Lower lobe of right lung (tissue), 2 donors: Measurements from ENCODE around the gene ASTE1. TPM values are rescaled to one million over a fixed set of nuclear protein-coding genes. Genes with fewer than 3 reads are reported as not detected.

Source experiments
- ATAC-seq, 2 donors: fragments of 200-7000 bp; cut with Tn5 transposase; one replicate each; pipeline ENCODE4 v1.9.1; 2020 to 2022; ENCODE audit warnings: mild to moderate bottlenecking in 2 of 2, moderate library complexity in 2 of 2
- DNase-seq: peaks from one replicate; pipeline ENCODE4 v3.0.0-alpha.2; 2020
- H3K27ac ChIP-seq: fragments of 200-600 bp; one replicate; pipeline ENCODE4 v1.8.0; 2022
- H3K27me3 ChIP-seq: fragments of 200-600 bp; one replicate; pipeline ENCODE4 v1.8.0; 2022; ENCODE audit warnings: low read depth
- H3K36me3 ChIP-seq: fragments of 200-600 bp; one replicate; pipeline ENCODE4 v1.8.0; 2022; ENCODE audit warnings: mild to moderate bottlenecking
- H3K4me1 ChIP-seq: fragments of 200-600 bp; one replicate; pipeline ENCODE4 v1.8.0; 2022
- H3K4me3 ChIP-seq: fragments of 200-600 bp; one replicate; pipeline ENCODE4 v1.8.0; 2022; ENCODE audit warnings: mild to moderate bottlenecking
- H3K9me3 ChIP-seq: fragments of 200-600 bp; one replicate; pipeline ENCODE4 v1.8.0; 2022
- intact Hi-C: fragments of 100-400 bp; cut with DNase I; formaldehyde crosslinking; loops from one replicate; pipeline ENCODE4 v1.11.0; 2022
- total RNA-seq: library from RNA; stranded (reverse); fragmentation: NEBNext Ultra II Directional; extraction: Animal tissue kit (Norgen Biotek cat#: 25700); gene quantifications from one replicate; pipeline ENCODE4 v1.2.1, GENCODE V29; 2021
- TF ChIP-seq, protein P1 (sequence below): fragments of 200-600 bp; IDR thresholded peaks from one replicate; pipeline ENCODE4 v1.8.0; 2022; ENCODE audit warnings: antibody characterized with exemption, mild to moderate bottlenecking
- donor health status: DM: no; HTN: yes; CAD: no; lungs with severe emphysema.

Gene ASTE1
- total RNA-seq, 1 donor from 2014 or later = 8.1 TPM

DNA sequence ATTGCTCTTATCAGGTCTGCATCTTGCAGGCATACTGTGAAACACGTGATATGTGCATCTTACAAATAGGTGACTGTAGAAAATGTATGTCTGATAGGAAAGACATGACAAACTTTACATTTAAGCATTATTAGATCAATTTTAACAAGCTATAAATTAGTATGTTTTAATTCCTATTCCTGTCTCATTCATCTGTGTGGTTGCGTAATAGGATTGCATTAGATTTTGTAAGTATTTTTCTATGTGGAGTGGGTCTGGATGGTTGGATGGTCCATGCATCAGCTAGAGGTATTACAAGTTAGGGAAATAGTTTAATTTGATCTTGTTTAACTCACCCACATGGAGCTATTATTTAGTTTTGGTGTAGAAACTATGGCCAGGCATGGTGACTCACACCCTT lies 18.8 kb downstream of the ASTE1 start:
- TF ChIP-seq, protein P1, sequence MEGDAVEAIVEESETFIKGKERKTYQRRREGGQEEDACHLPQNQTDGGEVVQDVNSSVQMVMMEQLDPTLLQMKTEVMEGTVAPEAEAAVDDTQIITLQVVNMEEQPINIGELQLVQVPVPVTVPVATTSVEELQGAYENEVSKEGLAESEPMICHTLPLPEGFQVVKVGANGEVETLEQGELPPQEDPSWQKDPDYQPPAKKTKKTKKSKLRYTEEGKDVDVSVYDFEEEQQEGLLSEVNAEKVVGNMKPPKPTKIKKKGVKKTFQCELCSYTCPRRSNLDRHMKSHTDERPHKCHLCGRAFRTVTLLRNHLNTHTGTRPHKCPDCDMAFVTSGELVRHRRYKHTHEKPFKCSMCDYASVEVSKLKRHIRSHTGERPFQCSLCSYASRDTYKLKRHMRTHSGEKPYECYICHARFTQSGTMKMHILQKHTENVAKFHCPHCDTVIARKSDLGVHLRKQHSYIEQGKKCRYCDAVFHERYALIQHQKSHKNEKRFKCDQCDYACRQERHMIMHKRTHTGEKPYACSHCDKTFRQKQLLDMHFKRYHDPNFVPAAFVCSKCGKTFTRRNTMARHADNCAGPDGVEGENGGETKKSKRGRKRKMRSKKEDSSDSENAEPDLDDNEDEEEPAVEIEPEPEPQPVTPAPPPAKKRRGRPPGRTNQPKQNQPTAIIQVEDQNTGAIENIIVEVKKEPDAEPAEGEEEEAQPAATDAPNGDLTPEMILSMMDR = no peak
- intact Hi-C loops = no loop called here
- no peaks in the 10 kb centered on the region for H3K4me1 ChIP-seq
- no peaks in the 10 kb centered on the region for H3K27me3 ChIP-seq
- H3K9me3 ChIP-seq = no peaks in the 10 kb centered on the region
- DNase-seq = no peak
- ATAC-seq = no peak
- no peak overlapping the region for H3K4me3 ChIP-seq
- no peak overlapping the region for H3K27ac ChIP-seq
- H3K36me3 ChIP-seq = peaks cover 71% of the 10 kb centered on the region

DNA sequence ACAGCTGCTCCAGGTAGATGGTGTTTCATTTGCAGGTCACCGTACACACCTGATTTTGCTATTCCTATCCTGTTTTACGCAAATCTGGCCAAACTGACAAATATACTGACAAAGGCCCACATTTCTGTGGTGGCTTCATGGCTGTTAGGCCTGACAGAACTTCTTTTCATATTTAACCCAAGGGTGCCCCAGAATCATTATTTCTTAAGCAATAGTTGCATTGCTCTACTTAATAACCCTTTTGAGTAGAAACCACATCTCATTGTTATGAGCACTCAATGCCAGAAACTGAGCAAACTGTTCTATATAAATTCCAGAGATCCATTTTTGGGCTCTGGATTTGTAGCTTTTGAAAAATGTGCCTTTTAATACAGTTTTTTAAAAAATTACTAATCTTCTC lies 19.4 kb downstream of the ASTE1 start:
- no peak overlapping the region for H3K27ac ChIP-seq

DNA sequence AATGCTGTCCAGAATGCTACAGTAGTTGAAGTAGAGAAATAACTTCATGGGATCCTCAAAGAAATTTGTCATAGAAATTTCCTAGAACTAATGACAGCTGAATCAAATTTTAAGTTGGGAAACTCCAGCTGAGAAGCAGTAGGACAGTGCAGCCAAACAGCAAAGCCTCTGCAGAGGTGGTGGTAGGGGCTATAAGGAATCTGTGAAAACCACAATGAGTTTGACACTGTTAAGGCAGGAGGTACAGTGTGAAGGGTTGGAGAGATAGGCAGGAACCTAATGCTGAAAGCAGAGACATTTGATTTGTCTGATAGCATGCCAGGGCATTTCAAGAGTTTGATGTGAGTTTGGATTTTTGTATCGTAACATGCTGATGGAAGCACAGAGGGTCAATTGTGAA lies 22.0 kb downstream of the ASTE1 start:
- TF ChIP-seq, protein P1 = no peak
- no peaks in the 10 kb centered on the region for H3K9me3 ChIP-seq
- DNase-seq (no peak), ATAC-seq (no peak)
- H3K36me3 ChIP-seq = peaks cover 63% of the 10 kb centered on the region
- intact Hi-C loops = no loop called here
- H3K4me3 ChIP-seq = no peak overlapping the region
- H3K27ac ChIP-seq = no peak overlapping the region
- H3K27me3 ChIP-seq = no peaks in the 10 kb centered on the region
- H3K4me1 ChIP-seq = no peaks in the 10 kb centered on the region

More for the DNA sequence above, 19.4 kb downstream of the ASTE1 start:
- H3K4me3 ChIP-seq = no peak overlapping the region
- H3K4me1 ChIP-seq = no peaks in the 10 kb centered on the region
- no peaks in the 10 kb centered on the region for H3K9me3 ChIP-seq
- TF ChIP-seq, protein P1 = no peak
- H3K27me3 ChIP-seq = no peaks in the 10 kb centered on the region
- DNase-seq (no peak), ATAC-seq (no peak)
- H3K36me3 ChIP-seq = peaks cover 68% of the 10 kb centered on the region
- intact Hi-C loops = no loop called here

DNA sequence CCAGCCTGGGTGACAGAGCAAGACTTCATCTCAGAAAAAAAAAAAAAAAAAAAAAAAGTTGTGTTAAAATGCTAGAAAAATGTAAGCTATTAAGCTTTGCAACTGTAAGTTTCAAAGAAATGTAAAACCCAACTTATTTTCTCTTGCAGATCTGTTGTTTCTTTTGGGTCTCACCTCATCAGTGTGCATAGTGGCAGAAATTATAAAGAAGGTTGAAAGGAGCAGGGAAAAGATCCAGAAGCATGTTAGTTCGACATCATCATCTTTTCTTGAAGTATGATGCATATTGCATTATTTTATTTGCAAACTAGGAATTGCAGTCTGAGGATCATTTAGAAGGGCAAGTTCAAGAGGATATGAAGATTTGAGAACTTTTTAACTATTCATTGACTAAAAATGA lies 25.6 kb downstream of the ASTE1 start:
- Histone ChIP-seq H3K4me3 (no peak overlapping the region), H3K4me1 (no peaks in the 10 kb centered on the region), H3K36me3 (peaks cover 61% of the 10 kb centered on the region), H3K27me3 (no peaks in the 10 kb centered on the region), H3K27ac (no peak overlapping the region), H3K9me3 (no peaks in the 10 kb centered on the region)
- DNase-seq (no peak), ATAC-seq (no peak)
- intact Hi-C loops = no loop called here
- TF ChIP-seq, protein P1 = no peak

DNA sequence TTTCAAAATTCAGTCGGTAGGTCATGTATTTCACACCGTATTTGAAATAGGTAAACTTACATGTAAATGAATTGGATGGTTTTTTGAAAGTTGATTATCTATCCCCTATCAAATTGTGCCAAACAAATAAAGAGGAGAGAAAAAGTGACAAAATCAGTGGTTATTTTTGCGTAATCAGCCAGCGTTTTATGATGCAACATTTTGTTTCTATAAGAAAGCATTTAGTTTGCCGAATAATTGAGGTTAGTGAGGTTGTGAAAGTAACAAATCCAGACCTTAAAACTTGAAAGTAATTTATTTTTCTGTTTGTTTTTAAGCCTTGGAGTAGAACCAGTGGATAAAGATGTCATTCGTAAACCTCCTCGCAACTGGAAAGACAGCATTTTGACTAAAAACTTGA lies 29.3 kb downstream of the ASTE1 start:
- ATAC-seq = no peak
- DNase-seq = no peak
- H3K27ac ChIP-seq = no peak overlapping the region
- H3K9me3 ChIP-seq = no peaks in the 10 kb centered on the region
- H3K36me3 ChIP-seq = peaks cover 67% of the 10 kb centered on the region
- H3K4me1 ChIP-seq = no peaks in the 10 kb centered on the region
- H3K27me3 ChIP-seq = no peaks in the 10 kb centered on the region
- H3K4me3 ChIP-seq = no peak overlapping the region
- TF ChIP-seq, protein P1 = no peak
- intact Hi-C loops = no loop called here

DNA sequence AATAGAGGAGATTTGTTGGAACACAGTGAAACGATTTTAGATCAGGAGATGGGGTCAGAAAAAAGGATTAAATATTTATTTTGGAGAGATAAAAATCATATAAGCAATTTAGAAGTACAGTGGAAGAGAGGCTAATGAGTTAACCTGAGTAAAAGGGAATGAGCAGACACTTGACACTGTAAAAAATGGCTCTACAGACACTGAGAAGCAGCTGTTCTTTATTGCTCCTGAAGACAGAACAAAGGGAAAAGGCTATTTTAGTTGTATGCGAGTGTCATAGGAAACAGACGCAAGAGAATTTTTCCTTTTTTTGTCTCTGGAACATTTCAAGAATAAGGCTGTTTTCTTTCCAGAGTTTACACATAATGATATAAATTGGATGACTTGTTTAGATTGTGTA lies 34.3 kb downstream of the ASTE1 start:
- no peaks in the 10 kb centered on the region for H3K27me3 ChIP-seq
- intact Hi-C loops = no loop called here
- DNase-seq = no peak
- no peaks in the 10 kb centered on the region for H3K4me1 ChIP-seq
- H3K36me3 ChIP-seq = peaks cover 40% of the 10 kb centered on the region
- H3K9me3 ChIP-seq = no peaks in the 10 kb centered on the region
- TF ChIP-seq, protein P1 = no peak
- H3K27ac ChIP-seq = no peak overlapping the region
- ATAC-seq = no peak
- no peak overlapping the region for H3K4me3 ChIP-seq
